Memory B cell (primary cell): ENCODE results near the gene HYDIN.

Experiments
- ATAC-seq: fragments of 150-1000 bp; cut with Tn5 transposase; 2 replicates; pipeline ENCODE4 v1.10.0; 2021; ENCODE audit warnings: low read depth, mild to moderate bottlenecking, moderate library complexity
- DNase-seq, 2 donors: peaks; one replicate each; pipeline ENCODE4 v3.0.0; 2022; ENCODE audit warnings: low spot score in 2 of 2
- H3K27ac Mint-ChIP-seq: one replicate; pipeline ENCODE4 v1.8.0; 2022; ENCODE audit warnings: mild to moderate bottlenecking, moderate library complexity, mixed read lengths
- H3K27me3 Mint-ChIP-seq: one replicate; pipeline ENCODE4 v1.8.0; 2022; ENCODE audit warnings: mixed read lengths
- H3K36me3 Mint-ChIP-seq: one replicate; pipeline ENCODE4 v1.8.0; 2022; ENCODE audit warnings: mild to moderate bottlenecking, mixed read lengths
- H3K4me1 Mint-ChIP-seq: one replicate; pipeline ENCODE4 v1.8.0; 2022; ENCODE audit warnings: mixed read lengths
- H3K4me3 Mint-ChIP-seq: one replicate; pipeline ENCODE4 v1.8.0; 2022; ENCODE audit warnings: mild to moderate bottlenecking, moderate library complexity, mixed read lengths
- H3K9me3 Mint-ChIP-seq: one replicate; pipeline ENCODE4 v1.8.0; 2022; ENCODE audit warnings: mixed read lengths

The HYDIN gene

GRCh38 chr16:70766176-70766575, 464.3 kb downstream of the HYDIN start:
- DNase-seq (no peak), ATAC-seq (no peak)
- H3K27ac Mint-ChIP-seq, result no peak overlapping the region
- H3K27me3 Mint-ChIP-seq, result no peaks in the 10 kb centered on the region
- H3K9me3 Mint-ChIP-seq, result no peaks in the 10 kb centered on the region
- H3K4me1 Mint-ChIP-seq, result no peaks in the 10 kb centered on the region
- peaks cover 33% of the 10 kb centered on the region for H3K36me3 Mint-ChIP-seq
- H3K4me3 Mint-ChIP-seq, result no peak overlapping the region

DNA sequence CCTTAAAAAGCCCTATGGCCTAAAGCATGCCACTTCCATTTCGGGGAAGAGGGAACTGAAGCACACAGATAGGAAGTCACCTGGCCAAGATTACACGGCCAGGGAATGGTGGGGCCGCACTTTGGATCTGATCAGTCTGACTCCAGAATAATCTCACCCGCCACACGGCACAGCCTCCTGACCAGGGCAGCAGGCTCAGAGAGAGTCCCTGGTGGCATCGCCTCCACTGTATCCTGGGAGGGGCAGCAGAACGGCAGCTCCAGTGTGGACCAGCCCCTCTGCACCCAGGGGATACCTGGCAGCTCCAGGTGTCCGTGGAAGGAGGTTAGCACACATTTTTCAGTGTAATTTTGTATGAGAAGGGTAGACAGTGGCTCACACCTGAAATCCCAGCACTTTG, 465.0 kb downstream of the HYDIN start:
- H3K36me3 Mint-ChIP-seq, result peaks cover 34% of the 10 kb centered on the region
- H3K27me3 Mint-ChIP-seq, result no peaks in the 10 kb centered on the region
- no peak for ATAC-seq
- DNase-seq, result no peak
- H3K9me3 Mint-ChIP-seq, result no peaks in the 10 kb centered on the region
- H3K27ac Mint-ChIP-seq, result no peak overlapping the region
- no peaks in the 10 kb centered on the region for H3K4me1 Mint-ChIP-seq
- no peak overlapping the region for H3K4me3 Mint-ChIP-seq

GRCh38 chr16:70764632-70765031, 465.9 kb downstream of the HYDIN start:
- Mint-ChIP-seq H3K36me3 (peaks cover 27% of the 10 kb centered on the region), H3K9me3 (no peaks in the 10 kb centered on the region), H3K27me3 (no peaks in the 10 kb centered on the region), H3K4me1 (no peaks in the 10 kb centered on the region), H3K27ac (no peak overlapping the region), H3K4me3 (no peak overlapping the region)
- ATAC-seq, result no peak
- no peak for DNase-seq

DNA sequence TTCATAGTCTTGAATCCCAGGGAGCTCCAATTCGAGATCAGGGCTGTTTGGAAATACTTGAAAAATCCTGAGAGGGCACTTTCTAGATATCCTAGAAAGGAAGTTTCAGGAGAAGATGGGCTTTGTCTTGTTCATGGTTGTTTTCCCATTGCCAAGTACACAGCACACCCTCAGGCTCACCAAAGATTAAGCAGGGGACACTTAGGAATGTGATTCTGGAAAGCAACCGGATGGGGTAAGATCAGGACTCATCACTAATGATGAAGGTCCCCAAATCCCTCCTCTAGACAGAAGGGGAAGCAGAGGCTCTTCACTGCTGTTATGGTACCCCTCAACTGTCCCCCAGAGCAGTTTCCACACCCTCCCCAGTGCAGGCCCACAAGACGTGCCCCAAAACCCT, 470.3 kb downstream of the HYDIN start:
- H3K36me3 Mint-ChIP-seq, result peaks cover 30% of the 10 kb centered on the region

DNA sequence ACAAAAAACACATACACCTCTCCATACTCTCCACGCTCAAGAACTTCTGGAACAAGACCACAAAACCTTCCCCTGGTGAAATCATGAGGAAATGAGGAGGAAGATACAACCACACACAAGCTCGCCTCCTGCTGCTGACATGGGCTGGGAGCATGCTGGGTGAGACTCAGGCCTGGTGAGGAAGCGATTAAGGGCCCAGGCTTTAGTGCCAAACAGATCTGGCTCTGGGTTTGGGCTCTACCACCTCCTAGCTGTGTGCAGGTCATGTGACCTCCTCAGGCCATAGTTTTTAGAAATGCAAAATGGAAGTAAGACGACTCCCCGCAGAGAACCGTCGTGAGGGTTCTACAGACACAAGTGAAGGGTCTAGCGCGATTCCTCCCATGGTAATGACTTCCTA, 470.9 kb downstream of the HYDIN start:
- no peaks in the 10 kb centered on the region for H3K27me3 Mint-ChIP-seq
- ATAC-seq, result no peak
- no peaks in the 10 kb centered on the region for H3K9me3 Mint-ChIP-seq
- no peak overlapping the region for H3K27ac Mint-ChIP-seq
- no peak overlapping the region for H3K4me3 Mint-ChIP-seq
- peaks cover 30% of the 10 kb centered on the region for H3K36me3 Mint-ChIP-seq
- H3K4me1 Mint-ChIP-seq, result no peaks in the 10 kb centered on the region
- DNase-seq, result no peak

More for the DNA sequence above, 470.3 kb downstream of the HYDIN start:
- no peaks in the 10 kb centered on the region for H3K27me3 Mint-ChIP-seq
- no peaks in the 10 kb centered on the region for H3K9me3 Mint-ChIP-seq
- no peaks in the 10 kb centered on the region for H3K4me1 Mint-ChIP-seq
- ATAC-seq, result no peak
- no peak for DNase-seq
- H3K4me3 Mint-ChIP-seq, result no peak overlapping the region
- no peak overlapping the region for H3K27ac Mint-ChIP-seq

DNA sequence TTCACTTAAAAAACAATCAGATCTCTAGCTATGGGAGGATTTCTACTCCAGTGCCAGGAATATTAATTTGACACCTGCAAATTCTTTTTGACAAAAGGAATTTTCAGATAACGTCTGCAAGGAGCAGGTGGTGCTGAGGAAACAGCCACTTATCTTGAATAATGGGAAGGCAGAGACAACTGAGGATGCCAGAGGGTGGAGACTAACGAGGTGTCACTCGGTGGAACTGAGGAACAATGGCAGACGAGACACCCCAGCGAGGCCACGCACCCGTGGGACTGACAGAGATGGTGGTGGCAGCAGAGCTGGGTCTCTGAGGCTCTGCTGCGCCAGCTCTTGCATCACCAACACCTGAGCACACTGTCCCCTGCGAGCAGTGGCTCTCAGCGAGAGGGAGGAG, 471.7 kb downstream of the HYDIN start:
- Mint-ChIP-seq H3K4me1 (no peaks in the 10 kb centered on the region), H3K4me3 (no peak overlapping the region), H3K36me3 (peaks cover 27% of the 10 kb centered on the region), H3K27ac (no peak overlapping the region), H3K9me3 (no peaks in the 10 kb centered on the region), H3K27me3 (no peaks in the 10 kb centered on the region)
- ATAC-seq (no peak), DNase-seq (no peak)
